ENCODE data around the gene TNFRSF25. TPM values are rescaled to one million over a fixed set of nuclear protein-coding genes. Genes with fewer than 3 reads are reported as not detected.

TNFRSF25 gene
- total and polyA plus RNA-seq, 9 of the 15 experiments (the other 6 are each of a cell fraction or from before 2014, with no cell fraction given) = 0.24 to 0.49 TPM; not detected in 7

DNA sequence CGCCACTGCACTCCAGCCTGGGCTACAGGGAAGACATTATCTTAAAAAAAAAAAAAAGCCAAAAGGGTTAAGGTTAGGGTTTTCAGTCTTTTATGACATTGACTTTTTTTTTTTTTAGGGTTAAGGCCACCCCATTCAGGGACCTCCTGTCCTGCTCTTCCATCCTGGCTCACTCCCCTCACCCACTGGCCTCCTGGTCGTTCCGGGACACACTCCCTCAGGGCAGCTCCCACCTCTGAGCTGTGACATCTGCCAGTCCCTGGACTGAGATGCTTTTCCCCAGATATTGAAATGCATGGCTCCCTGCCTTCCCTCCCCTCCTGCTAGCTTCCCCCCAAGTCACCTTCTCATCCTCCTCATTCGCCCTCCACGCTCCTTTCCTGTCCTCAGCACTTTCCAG lies 15.8 kb upstream of the TNFRSF25 start:
- Histone ChIP-seq H3K4me2 (ENCODE audit: insufficient read depth, low read length) (no peak overlapping the region), H3K9me3 (replicated peaks; ENCODE audit: control insufficient read depth, insufficient read depth, low read depth, low read length) (no peaks in the 10 kb centered on the region), H4K20me1 (replicated peaks; ENCODE audit: control insufficient read depth, insufficient read depth, low read length) (peaks cover 15% of the 10 kb centered on the region), H3K9me1 (ENCODE audit: control insufficient read depth, insufficient read depth, low read length) (no peaks in the 10 kb centered on the region), H2AFZ (ENCODE audit: low read depth, low read length) (no peak overlapping the region), H3K4me3 (no peak overlapping the region), H3K9ac (ENCODE audit: insufficient read depth in 1 of 2, low read depth in 2 of 2, low read length in 2 of 2) (no peak overlapping the region), H3K27me3 (ENCODE audit: control insufficient read depth in 2 of 2, insufficient read depth in 2 of 2, low read length in 2 of 2) (peaks cover 66 to 89% of the 10 kb centered on the region in 2 experiments), H3K36me3 (ENCODE audit: control insufficient read depth, insufficient read depth, low read length) (no peaks in the 10 kb centered on the region), H3K27ac (ENCODE audit: extremely low read depth, low read depth, low read length) (no peak overlapping the region), H3K4me1 (replicated peaks in 1 of 2; ENCODE audit: control insufficient read depth in 2 of 2, insufficient read depth in 2 of 2, low read length in 2 of 2) (peaks cover 0 to 25% of the 10 kb centered on the region in 2 experiments; a peak in 2 of 5 replicates), H3K79me2 (ENCODE audit: control insufficient read depth, insufficient read depth, low read length) (no peaks in the 10 kb centered on the region)
- no TSS peak for BruUV-seq (replicated peaks)
- intact Hi-C loops (cut with micrococcal nuclease) = no loop called here
- DNase-seq (ENCODE audit: extremely low read depth in 1 of 4, low spot score in 3 of 4) (no peak), FAIRE-seq (no peak), ATAC-seq (no peak)
- POLR2A ChIA-PET = interaction anchor here (0.9 kb wide), 1 partner anchor 10 kb away, joined by 4 read pairs; the partner anchor contains the start of gene PLEKHG5
- TF ChIP-seq DDX20 (tag; IDR thresholded peaks at IDR 0.05; ENCODE audit: low read depth) (no peak), TARDBP (IDR thresholded peaks at IDR 0.05) (no peak), DMBX1 (CRISPR knock-in tag; IDR thresholded peaks at IDR 0.05; ENCODE audit: borderline replicate concordance) (no peak)
- TF ChIP-seq, protein P1, sequence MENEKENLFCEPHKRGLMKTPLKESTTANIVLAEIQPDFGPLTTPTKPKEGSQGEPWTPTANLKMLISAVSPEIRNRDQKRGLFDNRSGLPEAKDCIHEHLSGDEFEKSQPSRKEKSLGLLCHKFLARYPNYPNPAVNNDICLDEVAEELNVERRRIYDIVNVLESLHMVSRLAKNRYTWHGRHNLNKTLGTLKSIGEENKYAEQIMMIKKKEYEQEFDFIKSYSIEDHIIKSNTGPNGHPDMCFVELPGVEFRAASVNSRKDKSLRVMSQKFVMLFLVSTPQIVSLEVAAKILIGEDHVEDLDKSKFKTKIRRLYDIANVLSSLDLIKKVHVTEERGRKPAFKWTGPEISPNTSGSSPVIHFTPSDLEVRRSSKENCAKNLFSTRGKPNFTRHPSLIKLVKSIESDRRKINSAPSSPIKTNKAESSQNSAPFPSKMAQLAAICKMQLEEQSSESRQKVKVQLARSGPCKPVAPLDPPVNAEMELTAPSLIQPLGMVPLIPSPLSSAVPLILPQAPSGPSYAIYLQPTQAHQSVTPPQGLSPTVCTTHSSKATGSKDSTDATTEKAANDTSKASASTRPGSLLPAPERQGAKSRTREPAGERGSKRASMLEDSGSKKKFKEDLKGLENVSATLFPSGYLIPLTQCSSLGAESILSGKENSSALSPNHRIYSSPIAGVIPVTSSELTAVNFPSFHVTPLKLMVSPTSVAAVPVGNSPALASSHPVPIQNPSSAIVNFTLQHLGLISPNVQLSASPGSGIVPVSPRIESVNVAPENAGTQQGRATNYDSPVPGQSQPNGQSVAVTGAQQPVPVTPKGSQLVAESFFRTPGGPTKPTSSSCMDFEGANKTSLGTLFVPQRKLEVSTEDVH (IDR thresholded peaks at IDR 0.05; ENCODE audit: low read depth, partially characterized antibody) = no peak
- TF ChIP-seq, protein P2, sequence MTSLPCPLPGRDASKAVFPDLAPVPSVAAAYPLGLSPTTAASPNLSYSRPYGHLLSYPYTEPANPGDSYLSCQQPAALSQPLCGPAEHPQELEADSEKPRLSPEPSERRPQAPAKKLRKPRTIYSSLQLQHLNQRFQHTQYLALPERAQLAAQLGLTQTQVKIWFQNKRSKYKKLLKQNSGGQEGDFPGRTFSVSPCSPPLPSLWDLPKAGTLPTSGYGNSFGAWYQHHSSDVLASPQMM (CRISPR knock-in tag; IDR thresholded peaks at IDR 0.05) = no peak
- in situ Hi-C loops (cut with MboI) = loop anchor here (25.0 kb wide), 1 partner anchor 730 kb away; no protein-coding TSS in a partner anchor
- CTCF ChIA-PET (ENCODE audit: low intra/inter-chr PET ratio) = interaction anchor here (1.3 kb wide), 1 partner anchor 80 kb away, joined by 4 read pairs; no protein-coding TSS in a partner anchor
- WGBS (ENCODE audit: insufficient coverage, low coverage, missing lambda C conversion rate) = 6% methylated on average over 5 of the region's 5 CpGs
